PC-9 (cell line): ENCODE data around the gene PDE11A.

Experiments used
- CTCF ChIP-seq: fragments of 200-600 bp; sonication (generic); conservative IDR thresholded peaks from 2 replicates; pipeline ENCODE4 v1.6.1; 2017; ENCODE audit warnings: mixed run types, antibody characterized with exemption, mild to moderate bottlenecking, moderate library complexity
- EZH2 ChIP-seq: fragments of 200-600 bp; sonication (generic); IDR thresholded peaks from 2 replicates; pipeline ENCODE4 v1.8.0; 2017; ENCODE audit warnings: antibody characterized with exemption, low read depth

- TF ChIP-seq CTCF (no peak), EZH2 (no peak)
These were observed 433.2 kb downstream of the PDE11A start for GRCh38 chr2:177639262-177639914.
